HG03558 (cell line): ENCODE data around the gene MBD2.
"Not testable (repeated sequence)": the region's sequence is repeated elsewhere in the genome, so short reads cannot be mapped to it uniquely, and the experiment has no call there.

Source experiments
- ATAC-seq: cut with Tn5 transposase; IDR thresholded peaks from one replicate; pipeline ENCODE4 v1.9.1; 2021; ENCODE audit warnings: moderate number of reproducible peaks; ENCODE audit not compliant: unreplicated experiment; ENCODE audit errors: extremely low read depth

The MBD2 gene

GRCh38 chr18:54155412-54155811, 69.1 kb downstream of the MBD2 start:
- no peak for ATAC-seq

- ATAC-seq = no peak
Observed at GRCh38 chr18:54154231-54154630, 70.2 kb downstream of the MBD2 start.

- no peak for ATAC-seq
Observed at GRCh38 chr18:54151376-54151775, 73.1 kb downstream of the MBD2 start.

- ATAC-seq = no peak
Observed at GRCh38 chr18:54150226-54150625, 74.2 kb downstream of the MBD2 start.

GRCh38 chr18:54149078-54149697, 75.3 kb downstream of the MBD2 start:
- ATAC-seq = peak; percentile 35

GRCh38 chr18:54148678-54149077, 75.8 kb downstream of the MBD2 start:
- no peak for ATAC-seq

GRCh38 chr18:54148151-54148550, 76.3 kb downstream of the MBD2 start:
- no peak for ATAC-seq

GRCh38 chr18:54147439-54147838, 77.0 kb downstream of the MBD2 start:
- ATAC-seq = peak; percentile 84

- no peak for ATAC-seq
Observed at GRCh38 chr18:54141041-54141608, 83.3 kb downstream of the MBD2 start.

- ATAC-seq = no peak
Observed at GRCh38 chr18:54140641-54141040, 83.8 kb downstream of the MBD2 start.

GRCh38 chr18:54135216-54135615, 89.3 kb downstream of the MBD2 start:
- no peak for ATAC-seq

GRCh38 chr18:54134053-54134452, 90.4 kb downstream of the MBD2 start:
- no peak for ATAC-seq

- no peak for ATAC-seq
Observed at GRCh38 chr18:54130631-54131030, 93.8 kb downstream of the MBD2 start.

- ATAC-seq = no peak
Observed at GRCh38 chr18:54130177-54130576, 94.3 kb downstream of the MBD2 start.

GRCh38 chr18:54129448-54130067, 94.9 kb downstream of the MBD2 start:
- ATAC-seq = no peak

GRCh38 chr18:54127759-54128378, 96.6 kb downstream of the MBD2 start:
- peak; percentile 74 for ATAC-seq

GRCh38 chr18:54125429-54125828, 99.0 kb downstream of the MBD2 start:
- ATAC-seq = no peak

- not testable (repeated sequence) for ATAC-seq
Observed at GRCh38 chr18:54123720-54124440, 100.6 kb downstream of the MBD2 start.

- ATAC-seq = peak; percentile 77
Observed at GRCh38 chr18:54119524-54120019, 104.9 kb downstream of the MBD2 start.
